CD4-positive, alpha-beta T cell treated with Interleukin-6 at 100 ng/mL for 8 hours (primary cell): ENCODE data around the gene GIGYF2.
"Not testable (repeated sequence)": the region's sequence is repeated elsewhere in the genome, so short reads cannot be mapped to it uniquely, and the experiment has no call there.

Experiments
- DNase-seq: peaks from one replicate; pipeline ENCODE4 v3.0.0-alpha.2; 2020; ENCODE audit warnings: mixed read lengths, low spot score

The GIGYF2 gene

GRCh38 chr2:232697059-232697806, at the start of gene GIGYF2:
Gene GIGYF2, plus strand, starts transcription at chr2:232697331. Its CDS starts 37,867 bp downstream, at chr2:232735198.
- DNase-seq = peak; percentile 94

- DNase-seq = no peak
Observed at GRCh38 chr2:232649033-232649432, 48.1 kb upstream of the GIGYF2 start.

GRCh38 chr2:232652505-232652851, 44.7 kb upstream of the GIGYF2 start:
- DNase-seq = no peak

- no peak for DNase-seq
Observed at GRCh38 chr2:232653441-232653840, 43.7 kb upstream of the GIGYF2 start.

GRCh38 chr2:232655392-232655791, 41.7 kb upstream of the GIGYF2 start:
- no peak for DNase-seq

- DNase-seq = no peak
Observed at GRCh38 chr2:232658217-232658785, 38.8 kb upstream of the GIGYF2 start.

GRCh38 chr2:232659359-232659758, 37.8 kb upstream of the GIGYF2 start:
- no peak for DNase-seq

- no peak for DNase-seq
Observed at GRCh38 chr2:232662486-232663260, 34.5 kb upstream of the GIGYF2 start.

GRCh38 chr2:232666051-232666805, 30.9 kb upstream of the GIGYF2 start:
- DNase-seq = no peak

GRCh38 chr2:232667989-232668583, 29.0 kb upstream of the GIGYF2 start:
- no peak for DNase-seq

GRCh38 chr2:232668805-232669444, 28.2 kb upstream of the GIGYF2 start:
- DNase-seq = no peak

- DNase-seq = no peak
Observed at GRCh38 chr2:232672588-232672987, 24.5 kb upstream of the GIGYF2 start.

- DNase-seq = no peak
Observed at GRCh38 chr2:232674491-232674890, 22.6 kb upstream of the GIGYF2 start.

GRCh38 chr2:232675381-232675780, 21.8 kb upstream of the GIGYF2 start:
- DNase-seq = no peak

- DNase-seq = no peak
Observed at GRCh38 chr2:232680006-232680405, 17.1 kb upstream of the GIGYF2 start.

- DNase-seq = no peak
Observed at GRCh38 chr2:232681527-232681926, 15.6 kb upstream of the GIGYF2 start.

GRCh38 chr2:232683368-232683767, 13.8 kb upstream of the GIGYF2 start:
- no peak for DNase-seq

GRCh38 chr2:232685391-232685790, 11.7 kb upstream of the GIGYF2 start:
- DNase-seq = not testable (repeated sequence)

GRCh38 chr2:232687382-232688160, 9.6 kb upstream of the GIGYF2 start:
- no peak for DNase-seq

- DNase-seq = no peak
Observed at GRCh38 chr2:232688201-232688600, 8.9 kb upstream of the GIGYF2 start.
